A549 treated with ZK216348 at 1 μM for 4 hours (cell line): ENCODE measurements around the gene DZIP3. TPM values are rescaled to one million over a fixed set of nuclear protein-coding genes. Genes with fewer than 3 reads are reported as not detected.

Experiments
- total RNA-seq: library from RNA; stranded (reverse); fragments of 200-300 nt; extraction: Qiagen RNA extraction; gene quantifications from 5 replicates; pipeline ENCODE4 v1.2.3, GENCODE V29; 2022; ENCODE audit warnings: low read depth

Gene DZIP3, protein sequence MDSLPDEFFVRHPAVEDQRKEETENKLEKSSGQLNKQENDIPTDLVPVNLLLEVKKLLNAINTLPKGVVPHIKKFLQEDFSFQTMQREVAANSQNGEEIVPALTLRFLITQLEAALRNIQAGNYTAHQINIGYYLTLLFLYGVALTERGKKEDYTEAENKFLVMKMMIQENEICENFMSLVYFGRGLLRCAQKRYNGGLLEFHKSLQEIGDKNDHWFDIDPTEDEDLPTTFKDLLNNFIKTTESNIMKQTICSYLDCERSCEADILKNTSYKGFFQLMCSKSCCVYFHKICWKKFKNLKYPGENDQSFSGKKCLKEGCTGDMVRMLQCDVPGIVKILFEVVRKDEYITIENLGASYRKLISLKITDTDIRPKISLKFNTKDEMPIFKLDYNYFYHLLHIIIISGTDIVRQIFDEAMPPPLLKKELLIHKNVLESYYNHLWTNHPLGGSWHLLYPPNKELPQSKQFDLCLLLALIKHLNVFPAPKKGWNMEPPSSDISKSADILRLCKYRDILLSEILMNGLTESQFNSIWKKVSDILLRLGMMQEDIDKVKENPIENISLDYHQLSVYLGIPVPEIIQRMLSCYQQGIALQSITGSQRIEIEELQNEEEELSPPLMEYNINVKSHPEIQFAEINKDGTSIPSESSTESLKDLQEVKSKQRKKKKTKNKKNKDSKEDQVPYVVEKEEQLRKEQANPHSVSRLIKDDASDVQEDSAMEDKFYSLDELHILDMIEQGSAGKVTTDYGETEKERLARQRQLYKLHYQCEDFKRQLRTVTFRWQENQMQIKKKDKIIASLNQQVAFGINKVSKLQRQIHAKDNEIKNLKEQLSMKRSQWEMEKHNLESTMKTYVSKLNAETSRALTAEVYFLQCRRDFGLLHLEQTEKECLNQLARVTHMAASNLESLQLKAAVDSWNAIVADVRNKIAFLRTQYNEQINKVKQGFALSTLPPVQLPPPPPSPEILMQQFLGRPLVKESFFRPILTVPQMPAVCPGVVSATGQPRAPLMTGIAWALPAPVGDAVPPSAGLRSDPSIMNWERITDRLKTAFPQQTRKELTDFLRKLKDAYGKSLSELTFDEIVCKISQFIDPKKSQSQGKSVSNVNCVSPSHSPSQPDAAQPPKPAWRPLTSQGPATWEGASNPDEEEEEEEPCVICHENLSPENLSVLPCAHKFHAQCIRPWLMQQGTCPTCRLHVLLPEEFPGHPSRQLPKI
- total RNA-seq = 3.4 to 5.0 TPM (median 4.1 TPM) in 5 replicates

GRCh38 chr3:108589081-108589997 lies at the start of gene DZIP3, which contains the start of gene CIP2A:
Gene DZIP3, plus strand, starts transcription at chr3:108589722. Its CDS starts 15,685 bp downstream, at chr3:108605407.
Gene CIP2A, minus strand, starts transcription at chr3:108589438. Its CDS starts 63 bp downstream, at chr3:108589375.

Other genes starting within 250 kb of the DZIP3 start
- gene MYH15, start 79.1 kb upstream of the DZIP3 start, total RNA-seq = 0.12 to 0.23 TPM (median 0.15 TPM) in 5 replicates
- gene CIP2A, start 284 bp upstream of the DZIP3 start, total RNA-seq = 13.2 to 23.3 TPM (median 19.4 TPM) in 5 replicates
- gene RETNLB, start 167.7 kb downstream of the DZIP3 start, total RNA-seq = not detected in 5 replicates
- gene TRAT1, start 233.1 kb downstream of the DZIP3 start, total RNA-seq = not detected in 5 replicates